H9 (cell line): ENCODE measurements around the gene PRDM11. TPM values are rescaled to one million over a fixed set of nuclear protein-coding genes. Genes with fewer than 3 reads are reported as not detected.

Experiments
- DNase-seq: peaks from one replicate; pipeline ENCODE4 v3.0.0-alpha.2; 2017
- H2AFZ ChIP-seq: one replicate; pipeline ENCODE4 v1.6.1; 2013; ENCODE audit warnings: mild to moderate bottlenecking, low read length, control low read depth, moderate library complexity
- H2AK5ac ChIP-seq: 2 replicates; pipeline ENCODE4 v1.6.1; 2013; ENCODE audit warnings: low read length, control low read depth, mixed read lengths; ENCODE audit not compliant: insufficient read length
- H2BK120ac ChIP-seq: one replicate; pipeline ENCODE4 v1.6.1; 2013; ENCODE audit warnings: low read depth, mild to moderate bottlenecking, low read length, control low read depth, inconsistent platforms; ENCODE audit not compliant: poor library complexity, severe bottlenecking
- H2BK12ac ChIP-seq: 2 replicates; pipeline ENCODE4 v1.6.1; 2013; ENCODE audit warnings: low read length, control low read depth, mixed read lengths, low read depth; ENCODE audit not compliant: insufficient read length
- H2BK15ac ChIP-seq: 2 replicates; pipeline ENCODE4 v1.6.1; 2013; ENCODE audit warnings: low read depth, low read length, control low read depth
- H2BK20ac ChIP-seq: one replicate; pipeline ENCODE4 v1.6.1; 2013; ENCODE audit warnings: low read depth, mild to moderate bottlenecking, low read length, control low read depth, inconsistent platforms; ENCODE audit not compliant: poor library complexity, severe bottlenecking
- H2BK5ac ChIP-seq: 2 replicates; pipeline ENCODE4 v1.6.1; 2013; ENCODE audit warnings: low read length, control low read depth, mixed read lengths; ENCODE audit not compliant: insufficient read length
- H3K14ac ChIP-seq: 2 replicates; pipeline ENCODE4 v1.6.1; 2013; ENCODE audit warnings: low read length, control low read depth; ENCODE audit not compliant: insufficient read depth
- H3K18ac ChIP-seq: 2 replicates; pipeline ENCODE4 v1.6.1; 2013; ENCODE audit warnings: low read depth, mild to moderate bottlenecking, mixed read lengths, low read length, control low read depth; ENCODE audit not compliant: insufficient read length
- H3K23ac ChIP-seq: 2 replicates; pipeline ENCODE4 v1.6.1; 2013; ENCODE audit warnings: low read length, control low read depth, mixed read lengths, low read depth; ENCODE audit not compliant: insufficient read length
- H3K23me2 ChIP-seq: 2 replicates; pipeline ENCODE4 v1.6.1; 2013; ENCODE audit warnings: low read depth, mild to moderate bottlenecking, mixed read lengths, low read length, control low read depth; ENCODE audit not compliant: insufficient read length, poor library complexity, severe bottlenecking
- H3K27ac ChIP-seq: 2 replicates; pipeline ENCODE4 v1.5.1; 2013; ENCODE audit warnings: low read length, control low read depth, mixed read lengths, low read depth; ENCODE audit not compliant: insufficient read length
- H3K27me3 ChIP-seq: 2 replicates; pipeline ENCODE4 v1.6.1; 2013; ENCODE audit warnings: low read length, control low read depth, inconsistent platforms; ENCODE audit not compliant: insufficient read depth
- H3K4ac ChIP-seq: 2 replicates; pipeline ENCODE4 v1.6.1; 2013; ENCODE audit warnings: low read depth, mild to moderate bottlenecking, control low read depth, inconsistent platforms, low read length, moderate library complexity
- H3K4me1 ChIP-seq: 2 replicates; pipeline ENCODE4 v1.6.1; 2013; ENCODE audit warnings: low read length, control low read depth, inconsistent platforms; ENCODE audit not compliant: insufficient read depth
- H3K4me2 ChIP-seq: 2 replicates; pipeline ENCODE4 v1.6.1; 2013; ENCODE audit warnings: low read length, control low read depth, mixed read lengths; ENCODE audit not compliant: insufficient read length, insufficient read depth
- H3K56ac ChIP-seq: 2 replicates; pipeline ENCODE4 v1.6.1; 2013; ENCODE audit warnings: low read depth, mild to moderate bottlenecking, mixed read lengths, low read length, control low read depth; ENCODE audit not compliant: insufficient read length
- H3K79me1 ChIP-seq: 2 replicates; pipeline ENCODE4 v1.6.1; 2013; ENCODE audit warnings: low read depth, mild to moderate bottlenecking, moderate library complexity, low read length, control low read depth, inconsistent platforms; ENCODE audit not compliant: insufficient read depth, poor library complexity, severe bottlenecking
- H3K79me2 ChIP-seq: 2 replicates; pipeline ENCODE4 v1.6.1; 2013; ENCODE audit warnings: low read length, control low read depth, inconsistent platforms; ENCODE audit not compliant: insufficient read depth
- H3K9ac ChIP-seq: 2 replicates; pipeline ENCODE4 v1.6.1; 2013; ENCODE audit warnings: low read length, control low read depth, mixed read lengths; ENCODE audit not compliant: insufficient read length; ENCODE audit errors: extremely low read depth
- H3K9me3 ChIP-seq: one replicate; pipeline ENCODE4 v1.6.1; 2013; ENCODE audit warnings: low read depth, low read length, inconsistent platforms; ENCODE audit not compliant: control insufficient read depth
- H3T11ph ChIP-seq: one replicate; pipeline ENCODE4 v1.6.1; 2013; ENCODE audit warnings: mild to moderate bottlenecking, low read length, control low read depth, inconsistent platforms
- H4K20me1 ChIP-seq: one replicate; pipeline ENCODE4 v1.6.1; 2013; ENCODE audit not compliant: control insufficient read depth, insufficient read length, insufficient read depth
- H4K5ac ChIP-seq: 2 replicates; pipeline ENCODE4 v1.6.1; 2013; ENCODE audit warnings: low read depth, mild to moderate bottlenecking, mixed read lengths, low read length, control low read depth; ENCODE audit not compliant: insufficient read length
- H4K8ac ChIP-seq: replicated peaks from 2 replicates; pipeline ENCODE4 v1.6.1; 2013; ENCODE audit warnings: low read length, control low read depth, mixed read lengths, low read depth; ENCODE audit not compliant: insufficient read length
- H4K91ac ChIP-seq: 2 replicates; pipeline ENCODE4 v1.6.1; 2013; ENCODE audit warnings: low read depth, mild to moderate bottlenecking, moderate library complexity, mixed read lengths, low read length, control low read depth; ENCODE audit not compliant: insufficient read length
- H3K27ac Mint-ChIP-seq, 3 experiments: 2 replicates in 2 of 3; 3 replicates in 1 of 3; pipeline ENCODE4 v1.8.0; 2020 to 2021; ENCODE audit warnings: mixed read lengths in 3 of 3, mild to moderate bottlenecking in 1 of 3, moderate library complexity in 1 of 3
- H3K27me3 Mint-ChIP-seq: 2 replicates; pipeline ENCODE4 v1.8.0; 2021; ENCODE audit warnings: low read depth, mild to moderate bottlenecking, moderate library complexity, mixed read lengths
- H3K36me3 Mint-ChIP-seq, 3 experiments: 2 replicates in 2 of 3; 3 replicates in 1 of 3; pipeline ENCODE4 v1.8.0; 2020 to 2021; ENCODE audit warnings: low read depth in 3 of 3, mixed read lengths in 3 of 3; ENCODE audit not compliant: insufficient read depth in 1 of 3
- H3K4me1 Mint-ChIP-seq, 2 experiments: 2 replicates each; pipeline ENCODE4 v1.8.0; 2020; ENCODE audit warnings: mixed read lengths in 2 of 2
- H3K4me3 Mint-ChIP-seq, 2 experiments: 2 replicates in 1 of 2; 3 replicates in 1 of 2; pipeline ENCODE4 v1.8.0; 2020 to 2021; ENCODE audit warnings: mild to moderate bottlenecking in 2 of 2, mixed read lengths in 2 of 2, moderate library complexity in 1 of 2
- H3K9me3 Mint-ChIP-seq, 2 experiments: 2 replicates in 1 of 2; 3 replicates in 1 of 2; pipeline ENCODE4 v1.8.0; 2020; ENCODE audit warnings: mild to moderate bottlenecking in 2 of 2, mixed read lengths in 2 of 2, moderate library complexity in 1 of 2
- CTCF ChIP-seq: fragments of 200-600 bp; sonication (generic); conservative IDR thresholded peaks from 3 replicates; pipeline ENCODE4 v1.8.0; 2021; ENCODE audit warnings: antibody characterized with exemption, mild to moderate bottlenecking
- WGBS: extraction: QIAGEN DNeasy Blood & Tissue Kit; methylation state at CpG from one replicate; pipeline ENCODE4 v1.1.7; 2013; ENCODE audit warnings: missing lambda C conversion rate, low lambda C conversion rate, mixed read lengths; ENCODE audit not compliant: insufficient read length; ENCODE audit errors: extremely low coverage; 5-methylcytosine and 5-hydroxymethylcytosine counted together
- total RNA-seq: library from RNA; stranded (reverse); gene quantifications from 2 replicates; pipeline ENCODE4 v1.2.1, GENCODE V29; 2021

Gene PRDM11
- total RNA-seq, 1 experiment from 2014 or later = 11.5 TPM

- Histone ChIP-seq H3K9me3 (no peaks in the 10 kb centered on the region), H2BK120ac (no peak overlapping the region), H3K79me2 (no peaks in the 10 kb centered on the region), H2BK15ac (no peak overlapping the region), H2AK5ac (no peak overlapping the region), H2BK5ac (no peak overlapping the region), H3K56ac (no peak overlapping the region), H2BK12ac (no peak overlapping the region), H4K91ac (no peak overlapping the region), H3K23me2 (no peaks in the 10 kb centered on the region), H3K18ac (no peak overlapping the region), H3K14ac (no peak overlapping the region), H3K4me1 (peaks cover 2% of the 10 kb centered on the region; the same call in 1 of the 2 replicates), H3K4ac (no peak overlapping the region), H2BK20ac (no peak overlapping the region), H2AFZ (no peak overlapping the region), H4K5ac (no peak overlapping the region), H4K20me1 (no peaks in the 10 kb centered on the region), H3K4me2 (no peak overlapping the region), H3K9ac (no peak overlapping the region), H3K27ac (no peak overlapping the region), H3K23ac (no peak overlapping the region), H3K79me1 (no peaks in the 10 kb centered on the region), H4K8ac (no peak overlapping the region), H3T11ph (no peak overlapping the region), H3K27me3 (no peaks in the 10 kb centered on the region)
- Mint-ChIP-seq H3K36me3 (no peaks in the 10 kb centered on the region), H3K9me3 (no peaks in the 10 kb centered on the region), H3K27me3 (peaks cover 2% of the 10 kb centered on the region), H3K4me1 (peaks cover 16 to 21% of the 10 kb centered on the region in 2 experiments), H3K4me3 (no peak overlapping the region; a peak in 1 of 5 replicates), H3K27ac (no peak overlapping the region)
- no peak for TF ChIP-seq CTCF
- DNase-seq = no peak
- WGBS = no CpG with 5 or more reads among the region's 3 CpGs
Measured at GRCh38 chr11:45259592-45259991, 113.2 kb downstream of the PRDM11 start.
